ENCODE data around the gene CASP1.

Gene CASP1

DNA sequence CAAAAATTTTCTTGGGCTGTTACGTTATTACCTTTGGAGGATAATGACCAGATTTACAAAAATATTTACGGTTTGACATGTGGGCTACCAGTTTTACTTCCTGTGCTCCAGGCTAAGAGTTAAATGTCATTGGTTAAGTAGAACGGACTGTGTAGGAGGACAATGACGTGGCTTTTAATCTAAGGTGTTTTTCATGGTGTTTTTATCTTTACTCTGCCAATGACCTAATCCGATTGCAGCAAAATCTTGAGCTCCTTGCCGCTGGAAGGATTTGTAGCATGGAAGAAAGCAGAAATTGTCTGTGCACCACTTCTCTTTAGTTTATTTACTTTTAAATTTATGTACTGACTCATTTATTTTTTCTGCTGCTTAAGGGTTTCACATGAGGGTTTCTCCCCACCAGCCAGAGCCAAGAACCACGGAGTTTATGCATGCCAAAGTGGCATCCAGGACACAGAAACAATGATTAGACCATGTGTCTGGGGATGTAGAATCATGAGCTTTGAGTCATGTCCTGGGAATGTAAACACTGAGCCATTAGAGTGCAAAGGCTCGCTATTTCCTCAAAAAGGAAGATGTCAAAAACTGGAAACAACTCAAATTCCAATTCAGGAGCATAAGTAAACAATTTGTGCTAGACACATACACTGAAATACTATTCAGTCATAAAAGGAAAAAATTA lies 12.1 kb upstream of the CASP1 start:
- in situ Hi-C loops (cut with HindIII; ENCODE audit: low sequenced_read_pairs) = loop anchor here (5.0 kb wide), 1 partner anchor 80 kb away; the partner anchor contains the start of gene CASP4

DNA sequence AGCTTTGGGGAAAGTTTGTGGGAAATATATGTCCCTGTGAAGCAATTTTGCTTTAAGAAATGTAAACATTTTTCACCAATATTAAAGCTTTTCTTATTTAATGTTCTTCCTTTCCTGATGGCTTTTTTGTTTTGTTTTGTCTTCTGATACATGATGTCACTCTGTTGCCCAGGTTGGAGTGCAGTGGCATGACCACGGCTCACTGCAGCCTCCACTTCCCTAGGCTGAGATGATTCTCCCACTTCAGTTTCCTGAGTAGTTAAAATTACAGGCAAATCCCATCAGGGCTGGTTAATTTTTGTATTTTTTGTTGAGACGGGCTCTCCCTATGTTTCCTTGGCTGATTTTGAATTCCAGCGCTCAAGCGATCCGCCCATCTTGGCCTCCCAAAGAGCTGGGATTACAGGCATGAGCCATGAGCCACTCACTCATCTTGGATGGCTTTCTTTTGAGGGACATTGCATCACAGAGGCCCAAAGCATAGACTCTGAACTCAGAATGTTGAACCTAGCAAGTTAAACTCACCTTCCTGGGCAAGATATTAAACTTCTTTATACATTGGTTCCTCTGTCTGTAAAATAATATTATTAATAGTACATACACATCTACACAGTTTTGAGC lies 10.8 kb upstream of the CASP1 start:
- in situ Hi-C loops (cut with HindIII; ENCODE audit: low sequenced_read_pairs) = loop anchor here (5.0 kb wide), 1 partner anchor 78 kb away; the partner anchor contains the start of gene CASP4

GRCh38 chr11:105044557-105045524 lies 9.9 kb upstream of the CASP1 start, which contains the start of gene CARD16:
TSS of gene CARD16 (minus strand) at chr11:105045335. CDS start at chr11:105045297, 38 bp downstream.
- in situ Hi-C loops (cut with HindIII; ENCODE audit: low sequenced_read_pairs) = loop anchor here (5.0 kb wide), 1 partner anchor 78 kb away; the partner anchor contains the start of gene CASP4

- in situ Hi-C loops (cut with HindIII; ENCODE audit: low sequenced_read_pairs) = no loop called here
Measured at GRCh38 chr11:105042178-105042577, 7.2 kb upstream of the CASP1 start.

DNA sequence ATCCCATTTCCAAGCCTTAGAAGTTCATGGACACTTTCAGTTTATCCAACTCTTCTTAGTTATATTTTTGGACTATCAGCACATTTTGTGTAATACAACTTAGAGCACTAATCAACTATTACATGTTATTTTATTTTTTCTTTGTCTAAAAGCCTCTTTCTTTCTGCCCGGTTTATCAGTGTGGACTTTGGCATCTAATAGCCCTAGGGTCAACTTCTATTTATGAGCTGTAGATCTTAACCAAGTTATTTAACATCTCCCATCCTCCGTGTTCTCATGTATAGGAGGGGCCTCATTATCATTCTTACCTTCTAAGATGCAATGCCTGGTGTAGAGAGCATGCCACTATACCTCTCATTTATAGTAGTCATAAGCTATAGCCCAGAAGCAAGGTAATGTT lies 5.8 kb upstream of the CASP1 start:
- in situ Hi-C loops (cut with HindIII; ENCODE audit: low sequenced_read_pairs) = no loop called here

GRCh38 chr11:105034388-105034787 lies 556 bp downstream of the CASP1 start:
- in situ Hi-C loops (cut with HindIII; ENCODE audit: low sequenced_read_pairs) = loop anchor here (5.0 kb wide), 1 partner anchor 37 kb away; no protein-coding TSS in a partner anchor

- in situ Hi-C loops (cut with HindIII; ENCODE audit: low sequenced_read_pairs) = loop anchor here (5.0 kb wide), 1 partner anchor 36 kb away; no protein-coding TSS in a partner anchor
Measured at GRCh38 chr11:105033781-105034180, 1.2 kb downstream of the CASP1 start.

GRCh38 chr11:105033343-105033742 lies 1.6 kb downstream of the CASP1 start:
- in situ Hi-C loops (cut with HindIII; ENCODE audit: low sequenced_read_pairs) = loop anchor here (5.0 kb wide), 1 partner anchor 36 kb away; no protein-coding TSS in a partner anchor

- in situ Hi-C loops (cut with HindIII; ENCODE audit: low sequenced_read_pairs) = loop anchor here (5.0 kb wide), 1 partner anchor 35 kb away; no protein-coding TSS in a partner anchor
Measured at GRCh38 chr11:105032495-105032894, 2.4 kb downstream of the CASP1 start.

DNA sequence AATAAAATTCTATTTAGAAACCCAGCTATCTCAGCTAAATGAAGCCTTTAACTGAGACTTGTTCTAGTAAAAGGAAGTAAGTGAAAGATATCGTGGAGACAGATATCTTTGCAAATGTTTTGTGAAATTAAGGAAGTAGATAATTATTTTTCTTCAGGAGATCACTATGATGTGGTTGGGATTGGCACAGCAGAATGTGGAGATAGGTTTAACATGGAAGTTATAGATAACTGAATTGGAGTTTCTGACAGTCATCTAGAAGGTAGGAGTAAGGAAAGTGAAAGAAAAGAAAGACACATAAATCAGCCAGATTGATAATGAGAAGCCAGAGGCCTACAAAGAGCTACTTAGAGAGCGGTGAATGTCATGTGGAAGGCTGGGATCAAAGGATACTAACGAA lies 7.3 kb downstream of the CASP1 start:
- in situ Hi-C loops (cut with HindIII; ENCODE audit: low sequenced_read_pairs) = no loop called here

- in situ Hi-C loops (cut with HindIII; ENCODE audit: low sequenced_read_pairs) = no loop called here
Measured at GRCh38 chr11:105024394-105024793, 10.6 kb downstream of the CASP1 start.

DNA sequence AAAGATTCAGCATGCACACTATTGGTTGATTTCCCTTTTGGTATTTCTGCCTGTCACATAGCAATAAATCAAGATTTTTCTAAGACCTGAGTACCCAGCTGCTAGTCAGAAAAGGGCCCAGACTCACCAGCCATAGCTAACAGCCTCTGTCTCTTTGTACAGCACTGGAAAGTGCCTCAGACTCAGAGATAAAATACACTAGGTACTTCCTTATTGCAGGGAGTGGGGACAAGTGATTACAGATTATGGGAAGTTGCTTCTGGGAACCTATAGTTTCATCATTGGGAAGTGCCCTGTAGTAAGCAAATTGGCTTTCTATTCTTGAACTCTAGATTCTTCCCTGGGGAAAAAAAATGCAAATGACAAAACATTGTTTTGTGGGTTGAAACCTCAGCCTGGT lies 11.9 kb downstream of the CASP1 start, which contains the start of gene CASP5:
Gene CASP5, minus strand, starts transcription at position 166 of the 400 bp plus-strand sequence. Its CDS starts 32 bp downstream, at position 134.
- in situ Hi-C loops (cut with HindIII; ENCODE audit: low sequenced_read_pairs) = no loop called here

- in situ Hi-C loops (cut with HindIII; ENCODE audit: low sequenced_read_pairs) = no loop called here
Measured at GRCh38 chr11:105022527-105022926, 12.4 kb downstream of the CASP1 start.

DNA sequence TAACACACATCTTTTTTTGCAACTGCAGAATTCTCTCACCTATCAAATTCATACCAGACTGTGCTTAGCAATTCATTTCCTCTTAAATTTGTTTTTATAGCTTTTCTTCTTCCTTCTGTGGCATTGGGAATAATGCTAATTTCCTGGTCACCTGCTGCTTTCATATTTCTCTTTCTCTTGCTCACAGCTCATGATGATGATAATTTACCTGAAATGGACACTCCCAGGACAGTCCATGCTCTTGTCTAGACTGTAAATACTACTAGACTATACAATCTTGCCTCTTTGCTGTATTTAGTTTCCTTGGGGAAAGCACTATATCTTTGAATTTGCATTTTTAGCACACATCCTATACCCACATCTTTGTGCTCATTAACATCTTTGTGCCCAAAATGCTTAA lies 27.5 kb downstream of the CASP1 start:
- in situ Hi-C loops (cut with HindIII; ENCODE audit: low sequenced_read_pairs) = no loop called here

- in situ Hi-C loops (cut with HindIII; ENCODE audit: low sequenced_read_pairs) = no loop called here
Measured at GRCh38 chr11:105005451-105005845, 29.5 kb downstream of the CASP1 start.

GRCh38 chr11:105004021-105004420 lies 30.9 kb downstream of the CASP1 start:
- in situ Hi-C loops (cut with HindIII; ENCODE audit: low sequenced_read_pairs) = no loop called here

GRCh38 chr11:105003151-105003550 lies 31.8 kb downstream of the CASP1 start:
- in situ Hi-C loops (cut with HindIII; ENCODE audit: low sequenced_read_pairs) = no loop called here

- in situ Hi-C loops (cut with HindIII; ENCODE audit: low sequenced_read_pairs) = no loop called here
Measured at GRCh38 chr11:105000797-105001196, 34.1 kb downstream of the CASP1 start.

GRCh38 chr11:105000167-105000566 lies 34.8 kb downstream of the CASP1 start:
- in situ Hi-C loops (cut with HindIII; ENCODE audit: low sequenced_read_pairs) = no loop called here

GRCh38 chr11:104999721-105000120 lies 35.2 kb downstream of the CASP1 start:
- in situ Hi-C loops (cut with HindIII; ENCODE audit: low sequenced_read_pairs) = loop anchor here (5.0 kb wide), 1 partner anchor 33 kb away; no protein-coding TSS in a partner anchor

DNA sequence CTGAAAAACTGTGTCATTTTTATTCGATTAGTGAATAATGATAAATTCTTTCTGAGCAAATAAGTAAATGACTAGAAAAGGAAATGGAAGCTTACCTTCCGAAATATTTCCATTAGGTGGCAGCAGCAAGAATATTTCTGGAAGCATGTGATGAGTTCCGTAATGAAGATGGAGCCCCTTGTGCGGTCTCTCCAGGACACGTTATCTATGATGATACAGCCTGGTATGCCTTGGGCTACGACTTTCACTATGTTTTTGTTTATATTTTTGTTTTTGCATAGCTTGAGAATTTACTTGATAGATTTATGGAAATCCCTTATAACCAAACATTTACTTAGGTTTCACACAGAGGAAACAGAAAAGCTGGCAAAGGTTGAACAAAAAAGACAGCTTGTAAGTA lies 37.7 kb downstream of the CASP1 start:
- in situ Hi-C loops (cut with HindIII; ENCODE audit: low sequenced_read_pairs) = loop anchor here (5.0 kb wide), 1 partner anchor 35 kb away; no protein-coding TSS in a partner anchor
